IgD-negative memory B cell (primary cell): ENCODE results near the gene PHOX2A. TPM values are rescaled to one million over a fixed set of nuclear protein-coding genes. Genes with fewer than 3 reads are reported as not detected.
"Not testable (repeated sequence)": the region's sequence is repeated elsewhere in the genome, so short reads cannot be mapped to it uniquely, and the experiment has no call there.

ENCODE experiments used
- H3K27ac Mint-ChIP-seq, 3 donors: one replicate each; pipeline ENCODE4 v1.8.0; 2020 to 2022; ENCODE audit warnings: mild to moderate bottlenecking in 3 of 3, mixed read lengths in 3 of 3, moderate library complexity in 1 of 3
- H3K27me3 Mint-ChIP-seq: one replicate; pipeline ENCODE4 v1.8.0; 2021; ENCODE audit warnings: mixed read lengths
- H3K36me3 Mint-ChIP-seq: one replicate; pipeline ENCODE4 v1.8.0; 2020; ENCODE audit warnings: mild to moderate bottlenecking, mixed read lengths
- H3K4me1 Mint-ChIP-seq, 3 donors: one replicate each; pipeline ENCODE4 v1.8.0; 2020 to 2022; ENCODE audit warnings: mixed read lengths in 3 of 3, mild to moderate bottlenecking in 1 of 3
- H3K4me3 Mint-ChIP-seq, 4 donors: one replicate each; pipeline ENCODE4 v1.8.0; 2020 to 2022; ENCODE audit warnings: mild to moderate bottlenecking in 4 of 4, mixed read lengths in 4 of 4, moderate library complexity in 3 of 4
- H3K9me3 Mint-ChIP-seq, 3 donors: one replicate each; pipeline ENCODE4 v1.8.0; 2020 to 2021; ENCODE audit warnings: mixed read lengths in 3 of 3, mild to moderate bottlenecking in 1 of 3
- polyA plus RNA-seq: library from polyadenylated mRNA; unstranded; fragments of 300-500 nt; fragmentation: Illumina TruSeq; gene quantifications from one replicate; pipeline ENCODE4 v1.2.3, GENCODE V29; 2021

PHOX2A gene
- not detected for polyA plus RNA-seq

DNA sequence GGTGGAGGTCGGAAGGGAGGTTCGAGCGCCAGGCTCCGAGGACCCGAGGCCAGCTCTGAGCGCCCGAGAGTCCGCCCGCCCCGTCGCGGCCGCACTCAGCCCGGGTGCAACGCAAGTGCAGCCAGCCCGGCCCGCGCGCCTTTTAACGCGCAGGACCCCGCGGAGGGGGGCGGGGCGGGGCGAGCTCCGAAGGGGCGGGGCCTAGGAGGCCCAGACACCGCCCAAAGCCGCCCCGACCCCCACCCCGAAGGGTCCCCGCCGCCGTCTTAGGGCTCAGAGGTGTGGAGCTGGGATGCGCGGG, at the start of gene PHOX2A:
TSS of gene PHOX2A (minus strand) at position 117 of the 301 bp plus-strand sequence. CDS start 172 bp downstream, outside the sequence.
- peaks cover 5 to 19% (median 17%) of the 10 kb centered on the region in 3 donors for H3K4me1 Mint-ChIP-seq
- H3K9me3 Mint-ChIP-seq = peaks cover 0 to 3% (median 0%) of the 10 kb centered on the region in 3 donors
- peaks cover 43% of the 10 kb centered on the region for H3K27me3 Mint-ChIP-seq
- peak within 1 kb of the TSS in 2 of 4 donors; percentile 72 to 73 for H3K4me3 Mint-ChIP-seq
- peak within 1 kb of the TSS in 1 of 3 donors; percentile 68 for H3K27ac Mint-ChIP-seq
- peaks cover 3% of the 10 kb centered on the region for H3K36me3 Mint-ChIP-seq

- Mint-ChIP-seq H3K4me3 (no peak overlapping the region), H3K9me3 (no peaks in the 10 kb centered on the region), H3K4me1 (peaks cover 5 to 9% (median 5%) of the 10 kb centered on the region in 3 donors), H3K27ac (no peak overlapping the region), H3K27me3 (no peaks in the 10 kb centered on the region), H3K36me3 (peaks cover 12% of the 10 kb centered on the region)
These were observed 49.4 kb upstream of the PHOX2A start for GRCh38 chr11:72293391-72293790.

DNA sequence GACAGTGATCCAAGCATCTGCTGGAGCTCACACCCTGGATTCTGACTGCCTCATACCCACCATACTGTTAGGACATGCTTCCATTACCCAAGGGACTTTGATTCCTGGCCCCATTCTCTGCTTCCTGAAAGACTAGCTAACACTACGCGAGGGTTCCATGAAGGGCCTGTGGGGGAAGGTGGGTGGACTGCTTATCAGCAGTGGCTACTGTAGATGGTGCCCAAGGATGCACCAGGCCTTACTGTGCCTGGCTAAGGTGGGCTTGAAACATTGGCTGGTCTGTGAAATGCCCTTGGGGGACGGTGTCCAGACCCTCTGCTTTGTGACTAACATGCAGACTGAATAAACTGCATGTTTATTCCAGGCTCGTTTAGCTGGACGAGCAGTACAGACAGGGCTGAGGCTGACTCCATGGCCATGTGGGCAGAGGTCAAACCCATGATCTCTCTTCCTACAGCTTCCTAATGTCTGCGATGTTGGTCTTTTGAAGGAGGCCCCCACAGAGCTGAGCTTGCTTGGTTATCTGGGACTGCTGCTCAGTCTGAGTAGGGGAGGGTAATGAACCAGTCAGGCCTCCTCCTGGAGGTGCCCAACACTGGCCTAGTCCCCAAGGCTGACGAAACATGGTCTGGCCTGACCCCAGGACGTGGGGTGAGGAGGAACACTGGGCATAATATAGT, 48.3 kb upstream of the PHOX2A start:
- Mint-ChIP-seq H3K4me1 (no peaks in the 10 kb centered on the region), H3K36me3 (peaks cover 13% of the 10 kb centered on the region), H3K27ac (no peak overlapping the region)

GRCh38 chr11:72290741-72291140, 46.8 kb upstream of the PHOX2A start:
- H3K27me3 Mint-ChIP-seq, H3K9me3 Mint-ChIP-seq, H3K4me3 Mint-ChIP-seq, H3K27ac Mint-ChIP-seq, H3K4me1 Mint-ChIP-seq: not testable (repeated sequence)
- H3K36me3 Mint-ChIP-seq = peaks cover 12% of the 10 kb centered on the region

More for the DNA sequence above, 48.3 kb upstream of the PHOX2A start:
- Mint-ChIP-seq H3K9me3 (no peaks in the 10 kb centered on the region), H3K4me3 (peak overlapping the region in 1 of 4 donors; percentile 12), H3K27me3 (peaks cover 1% of the 10 kb centered on the region)

GRCh38 chr11:72287293-72287692, 43.3 kb upstream of the PHOX2A start:
- H3K36me3 Mint-ChIP-seq = peaks cover 7% of the 10 kb centered on the region
- no peak overlapping the region for H3K27ac Mint-ChIP-seq
- no peaks in the 10 kb centered on the region for H3K4me1 Mint-ChIP-seq
- peaks cover 13% of the 10 kb centered on the region for H3K27me3 Mint-ChIP-seq
- H3K9me3 Mint-ChIP-seq = no peaks in the 10 kb centered on the region
- no peak overlapping the region for H3K4me3 Mint-ChIP-seq

GRCh38 chr11:72283947-72284346, 40.0 kb upstream of the PHOX2A start:
- Mint-ChIP-seq H3K4me3 (no peak overlapping the region), H3K27ac (no peak overlapping the region), H3K27me3 (peaks cover 19% of the 10 kb centered on the region)

DNA sequence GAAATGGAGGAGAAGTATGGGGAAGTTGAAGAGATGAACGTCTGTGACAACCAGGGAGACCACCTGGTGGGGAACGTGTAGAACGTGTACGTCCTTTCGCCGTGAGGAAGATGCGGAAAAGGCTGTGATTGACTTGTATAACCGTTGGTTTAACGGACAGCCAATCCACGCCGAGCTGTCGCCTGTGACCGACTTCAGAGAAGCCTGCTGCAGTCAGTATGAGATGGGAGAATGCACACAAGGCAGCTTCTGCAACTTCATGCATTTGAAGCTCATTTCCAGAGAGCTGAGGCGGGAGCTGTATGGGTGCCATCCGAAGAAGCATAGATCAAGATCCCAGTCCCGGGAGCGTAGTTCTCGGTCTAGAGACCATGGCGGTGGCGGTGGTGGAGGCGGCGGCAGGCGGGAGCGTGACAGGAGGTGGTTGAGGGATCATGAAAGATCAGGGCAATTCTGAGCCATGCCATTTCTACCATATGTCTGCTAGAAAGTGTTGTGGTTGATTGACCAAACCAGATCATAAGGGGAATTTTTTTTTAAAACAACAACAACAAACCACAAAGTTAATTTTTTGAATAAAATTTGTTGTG, 36.8 kb upstream of the PHOX2A start:
- Mint-ChIP-seq H3K27me3 (peaks cover 19% of the 10 kb centered on the region), H3K27ac (no peak overlapping the region), H3K4me3 (no peak overlapping the region), H3K9me3 (peaks cover 0 to 3% (median 2%) of the 10 kb centered on the region in 3 donors), H3K36me3 (peaks cover 2% of the 10 kb centered on the region), H3K4me1 (no peaks in the 10 kb centered on the region)

More at GRCh38 chr11:72283947-72284346, 40.0 kb upstream of the PHOX2A start:
- Mint-ChIP-seq H3K9me3 (peaks cover 0 to 3% (median 2%) of the 10 kb centered on the region in 3 donors), H3K36me3 (peaks cover 4% of the 10 kb centered on the region), H3K4me1 (no peaks in the 10 kb centered on the region)

GRCh38 chr11:72280037-72280436, 36.1 kb upstream of the PHOX2A start:
- H3K4me1 Mint-ChIP-seq = no peaks in the 10 kb centered on the region
- H3K4me3 Mint-ChIP-seq = no peak overlapping the region
- H3K36me3 Mint-ChIP-seq = peaks cover 2% of the 10 kb centered on the region
- H3K27ac Mint-ChIP-seq = no peak overlapping the region
- peaks cover 19% of the 10 kb centered on the region for H3K27me3 Mint-ChIP-seq
- H3K9me3 Mint-ChIP-seq = peaks cover 0 to 3% (median 2%) of the 10 kb centered on the region in 3 donors

GRCh38 chr11:72278905-72279304, 34.9 kb upstream of the PHOX2A start:
- Mint-ChIP-seq H3K9me3 (peaks cover 0 to 3% (median 2%) of the 10 kb centered on the region in 3 donors), H3K27me3 (peaks cover 15% of the 10 kb centered on the region), H3K4me3 (no peak overlapping the region), H3K4me1 (no peaks in the 10 kb centered on the region), H3K36me3 (peaks cover 2% of the 10 kb centered on the region), H3K27ac (no peak overlapping the region)

GRCh38 chr11:72274435-72274834, 30.5 kb upstream of the PHOX2A start:
- no peaks in the 10 kb centered on the region for H3K36me3 Mint-ChIP-seq
- no peak overlapping the region for H3K4me3 Mint-ChIP-seq
- peaks cover 0 to under 1% (median 0%) of the 10 kb centered on the region in 3 donors for H3K9me3 Mint-ChIP-seq
- H3K27me3 Mint-ChIP-seq = peaks cover 18% of the 10 kb centered on the region
- H3K27ac Mint-ChIP-seq = no peak overlapping the region
- peaks cover 0 to 7% (median 5%) of the 10 kb centered on the region in 3 donors for H3K4me1 Mint-ChIP-seq

- Mint-ChIP-seq H3K9me3 (no peaks in the 10 kb centered on the region), H3K27ac (no peak overlapping the region), H3K27me3 (peaks cover 12% of the 10 kb centered on the region), H3K4me1 (peaks cover 4 to 7% (median 5%) of the 10 kb centered on the region in 3 donors), H3K4me3 (no peak overlapping the region), H3K36me3 (peaks cover 1% of the 10 kb centered on the region)
These were observed 28.0 kb upstream of the PHOX2A start for GRCh38 chr11:72271980-72272379.

- H3K36me3 Mint-ChIP-seq = peaks cover 4% of the 10 kb centered on the region
- peaks cover 4 to 5% (median 5%) of the 10 kb centered on the region in 3 donors for H3K4me1 Mint-ChIP-seq
- no peak overlapping the region for H3K27ac Mint-ChIP-seq
- peaks cover 0 to 3% (median 0%) of the 10 kb centered on the region in 3 donors for H3K9me3 Mint-ChIP-seq
- no peak overlapping the region for H3K4me3 Mint-ChIP-seq
- H3K27me3 Mint-ChIP-seq = peaks cover 21% of the 10 kb centered on the region
These were observed 24.1 kb upstream of the PHOX2A start for GRCh38 chr11:72267956-72268617.

DNA sequence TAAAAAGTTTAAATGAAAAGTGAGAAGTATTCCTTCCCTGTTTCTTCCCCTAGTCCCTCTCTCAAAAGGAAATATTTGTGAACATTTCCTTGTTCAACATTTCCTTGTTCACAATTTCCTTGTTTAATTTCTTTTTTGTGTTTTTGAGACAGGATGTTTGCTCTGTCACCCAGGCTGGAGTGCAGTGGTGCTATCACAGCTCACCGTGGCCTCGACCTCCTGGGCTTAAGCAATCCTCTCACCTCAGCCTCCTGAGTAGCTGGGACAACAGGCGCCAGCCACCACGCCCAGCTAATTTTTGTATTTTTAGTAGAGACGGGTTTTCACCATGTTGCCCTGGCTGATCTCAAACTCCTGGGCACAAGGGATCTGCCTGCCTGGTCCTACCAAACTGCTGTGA, 23.0 kb upstream of the PHOX2A start:
- H3K27ac Mint-ChIP-seq, H3K4me1 Mint-ChIP-seq, H3K4me3 Mint-ChIP-seq, H3K36me3 Mint-ChIP-seq, H3K9me3 Mint-ChIP-seq: not testable (repeated sequence)
- H3K27me3 Mint-ChIP-seq = peaks cover 22% of the 10 kb centered on the region

DNA sequence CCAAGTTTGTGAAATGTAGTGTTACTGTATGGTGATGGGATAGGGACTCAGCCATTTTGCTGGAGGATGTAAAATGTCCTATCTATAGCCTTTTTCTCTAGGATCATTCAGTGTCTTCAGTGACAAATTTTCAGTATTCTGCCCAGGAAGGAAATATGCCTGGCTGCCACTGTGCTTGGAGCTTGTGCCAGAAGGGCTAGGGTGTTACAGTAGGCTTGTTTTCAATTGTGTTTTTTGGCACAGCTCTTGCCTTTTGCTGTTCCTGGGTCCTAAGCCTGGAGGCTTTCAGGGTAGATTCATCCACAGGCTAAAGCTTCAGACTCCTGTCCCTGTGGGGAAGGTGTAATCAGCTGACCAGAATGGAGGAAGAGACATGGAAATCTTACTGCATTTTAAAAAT, 22.0 kb upstream of the PHOX2A start:
- Mint-ChIP-seq H3K36me3 (peaks cover 5% of the 10 kb centered on the region), H3K9me3 (peaks cover 0 to 6% (median 0%) of the 10 kb centered on the region in 3 donors), H3K27ac (no peak overlapping the region), H3K27me3 (peaks cover 20% of the 10 kb centered on the region), H3K4me1 (peaks cover 0 to 5% (median 4%) of the 10 kb centered on the region in 3 donors), H3K4me3 (no peak overlapping the region)

- Mint-ChIP-seq H3K4me1 (no peaks in the 10 kb centered on the region), H3K9me3 (peaks cover 0 to 6% (median 0%) of the 10 kb centered on the region in 3 donors), H3K27me3 (peaks cover 13% of the 10 kb centered on the region), H3K4me3 (no peak overlapping the region), H3K27ac (no peak overlapping the region), H3K36me3 (peaks cover 4% of the 10 kb centered on the region)
These were observed 19.4 kb upstream of the PHOX2A start for GRCh38 chr11:72263361-72263760.
